AG10803 (cell line): Measurements from ENCODE around the gene GALNT10.

ENCODE experiments used
- DNase-seq: peaks from one replicate; pipeline ENCODE4 v3.0.0; 2010; ENCODE audit warnings: low read depth
- H3K4me3 ChIP-seq: 2 replicates; pipeline ENCODE4 v1.5.1; 2011; ENCODE audit warnings: mild to moderate bottlenecking, low read length, control low read depth
- TF ChIP-seq, protein P1 (sequence below): conservative IDR thresholded peaks from 2 replicates; pipeline ENCODE4 v1.5.1; 2011; ENCODE audit warnings: mild to moderate bottlenecking, low read length, control low read depth, inconsistent platforms

GALNT10 gene

DNA sequence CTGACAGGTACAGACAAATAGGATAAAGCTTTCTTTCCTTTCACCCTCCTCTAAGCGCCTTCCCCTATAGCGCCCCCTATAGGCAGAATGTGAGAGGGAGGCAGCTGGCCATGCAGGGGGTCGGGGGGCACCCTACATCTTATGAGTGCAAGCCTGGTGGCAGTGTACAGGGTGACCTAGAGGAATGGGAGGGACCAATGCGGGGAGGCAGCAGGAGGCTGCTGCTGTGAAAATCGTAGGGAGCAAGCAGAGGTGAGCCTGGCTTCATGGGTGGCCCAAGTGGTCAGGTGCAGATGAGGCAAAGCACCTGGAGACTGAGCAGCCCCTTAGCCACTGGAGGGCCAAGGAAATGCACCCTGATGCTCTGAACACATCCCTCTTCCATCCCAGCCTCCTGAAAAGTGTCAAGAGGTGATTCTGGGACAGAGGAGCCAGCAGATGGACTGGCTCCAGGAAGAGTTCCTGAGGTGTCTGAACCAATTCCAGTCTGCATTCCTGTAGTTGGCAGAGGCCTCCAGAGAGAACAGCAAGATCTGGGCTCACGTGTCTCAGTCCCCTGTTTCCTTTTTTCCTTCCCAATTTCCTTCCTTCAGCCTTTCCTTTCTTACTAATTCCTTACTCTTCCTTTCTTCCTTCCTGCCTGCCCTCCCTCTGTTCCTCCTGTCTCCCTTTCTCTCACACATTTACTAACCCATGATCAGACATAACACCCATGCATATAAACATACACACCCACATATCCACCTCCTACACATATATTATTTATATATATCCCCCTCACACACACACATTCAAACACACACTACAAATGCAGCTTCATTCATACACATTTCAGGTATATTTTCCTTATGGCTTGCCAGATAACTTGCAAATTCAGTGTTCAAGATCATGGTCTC, 32.8 kb upstream of the GALNT10 start:
- H3K4me3 ChIP-seq, result no peak overlapping the region

DNA sequence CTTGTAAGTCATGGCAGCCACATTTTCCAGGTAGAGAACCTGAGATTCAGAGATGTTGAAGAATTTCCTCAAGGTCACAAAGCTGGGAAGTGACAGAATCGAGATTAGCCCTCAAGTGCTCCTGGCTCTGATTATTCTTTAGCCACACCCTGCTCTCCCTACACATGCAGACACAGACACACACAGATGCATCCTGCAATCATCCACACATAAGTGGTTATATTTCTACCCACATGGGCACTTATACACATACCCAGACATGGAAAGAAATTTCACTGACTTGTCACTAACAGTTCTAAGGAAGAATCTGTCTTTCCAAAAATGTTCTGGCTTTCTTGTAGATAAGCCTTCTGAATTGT, 32.2 kb upstream of the GALNT10 start:
- TF ChIP-seq, protein P1, sequence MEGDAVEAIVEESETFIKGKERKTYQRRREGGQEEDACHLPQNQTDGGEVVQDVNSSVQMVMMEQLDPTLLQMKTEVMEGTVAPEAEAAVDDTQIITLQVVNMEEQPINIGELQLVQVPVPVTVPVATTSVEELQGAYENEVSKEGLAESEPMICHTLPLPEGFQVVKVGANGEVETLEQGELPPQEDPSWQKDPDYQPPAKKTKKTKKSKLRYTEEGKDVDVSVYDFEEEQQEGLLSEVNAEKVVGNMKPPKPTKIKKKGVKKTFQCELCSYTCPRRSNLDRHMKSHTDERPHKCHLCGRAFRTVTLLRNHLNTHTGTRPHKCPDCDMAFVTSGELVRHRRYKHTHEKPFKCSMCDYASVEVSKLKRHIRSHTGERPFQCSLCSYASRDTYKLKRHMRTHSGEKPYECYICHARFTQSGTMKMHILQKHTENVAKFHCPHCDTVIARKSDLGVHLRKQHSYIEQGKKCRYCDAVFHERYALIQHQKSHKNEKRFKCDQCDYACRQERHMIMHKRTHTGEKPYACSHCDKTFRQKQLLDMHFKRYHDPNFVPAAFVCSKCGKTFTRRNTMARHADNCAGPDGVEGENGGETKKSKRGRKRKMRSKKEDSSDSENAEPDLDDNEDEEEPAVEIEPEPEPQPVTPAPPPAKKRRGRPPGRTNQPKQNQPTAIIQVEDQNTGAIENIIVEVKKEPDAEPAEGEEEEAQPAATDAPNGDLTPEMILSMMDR, result no peak

More for the DNA sequence above, 32.8 kb upstream of the GALNT10 start:
- peak; percentile 43 for DNase-seq
- TF ChIP-seq, protein P1, result peak; percentile 26; the same call in 1 of the 2 replicates

DNA sequence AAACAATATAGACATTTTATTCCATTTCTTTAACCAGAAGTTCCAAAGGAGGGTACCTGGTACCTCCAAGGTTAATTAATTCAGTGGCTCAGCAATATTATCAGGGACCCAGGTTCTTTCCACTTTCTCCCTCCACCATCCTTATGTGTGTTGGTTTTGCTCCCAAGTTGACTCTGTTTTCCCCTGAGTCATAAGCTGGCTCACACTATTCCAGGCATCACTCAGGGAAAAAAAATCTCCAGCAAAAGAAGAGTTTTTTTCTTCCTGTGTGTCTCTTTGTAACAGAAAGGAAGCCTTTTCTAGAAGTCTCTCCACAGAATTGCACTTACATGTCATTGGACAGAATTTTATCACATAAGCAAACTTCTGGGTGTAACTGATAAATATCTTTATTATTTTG, 31.2 kb upstream of the GALNT10 start:
- H3K4me3 ChIP-seq, result no peak overlapping the region
- TF ChIP-seq, protein P1, result no peak
- peak; percentile 41 for DNase-seq

More for the DNA sequence above, 32.2 kb upstream of the GALNT10 start:
- no peak overlapping the region for H3K4me3 ChIP-seq
- no peak for DNase-seq

DNA sequence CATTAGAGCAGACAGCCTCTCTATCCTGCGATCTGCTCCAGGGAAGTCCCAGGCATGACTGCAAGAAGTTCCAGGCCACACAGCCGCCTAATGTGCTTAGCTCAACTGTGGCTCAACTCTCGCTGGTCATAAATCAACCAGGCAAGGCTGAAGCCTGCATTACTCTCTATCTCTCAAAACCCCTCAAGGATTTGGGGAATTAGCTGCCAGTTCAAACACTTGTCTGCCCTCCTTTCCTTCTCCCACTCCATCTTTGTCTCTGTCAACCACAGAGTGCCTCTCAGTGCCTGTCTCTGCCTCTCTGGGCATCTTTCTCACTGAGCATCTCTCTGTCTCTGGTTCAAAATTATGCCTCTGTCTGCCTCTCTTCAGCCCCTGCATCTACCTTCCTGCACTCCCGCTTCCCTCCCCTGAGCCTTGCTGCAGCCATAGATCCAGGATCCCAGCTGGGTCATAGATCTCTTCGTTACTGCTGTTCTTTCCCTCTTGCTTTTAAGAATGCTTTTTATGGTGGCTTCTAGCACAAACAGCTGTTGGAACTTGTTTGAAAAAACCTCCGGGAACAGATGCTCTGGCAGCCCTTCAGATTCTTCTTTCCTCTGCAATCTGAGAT, 27.9 kb upstream of the GALNT10 start:
- DNase-seq, result peak; percentile 40
- TF ChIP-seq, protein P1, result no peak

DNA sequence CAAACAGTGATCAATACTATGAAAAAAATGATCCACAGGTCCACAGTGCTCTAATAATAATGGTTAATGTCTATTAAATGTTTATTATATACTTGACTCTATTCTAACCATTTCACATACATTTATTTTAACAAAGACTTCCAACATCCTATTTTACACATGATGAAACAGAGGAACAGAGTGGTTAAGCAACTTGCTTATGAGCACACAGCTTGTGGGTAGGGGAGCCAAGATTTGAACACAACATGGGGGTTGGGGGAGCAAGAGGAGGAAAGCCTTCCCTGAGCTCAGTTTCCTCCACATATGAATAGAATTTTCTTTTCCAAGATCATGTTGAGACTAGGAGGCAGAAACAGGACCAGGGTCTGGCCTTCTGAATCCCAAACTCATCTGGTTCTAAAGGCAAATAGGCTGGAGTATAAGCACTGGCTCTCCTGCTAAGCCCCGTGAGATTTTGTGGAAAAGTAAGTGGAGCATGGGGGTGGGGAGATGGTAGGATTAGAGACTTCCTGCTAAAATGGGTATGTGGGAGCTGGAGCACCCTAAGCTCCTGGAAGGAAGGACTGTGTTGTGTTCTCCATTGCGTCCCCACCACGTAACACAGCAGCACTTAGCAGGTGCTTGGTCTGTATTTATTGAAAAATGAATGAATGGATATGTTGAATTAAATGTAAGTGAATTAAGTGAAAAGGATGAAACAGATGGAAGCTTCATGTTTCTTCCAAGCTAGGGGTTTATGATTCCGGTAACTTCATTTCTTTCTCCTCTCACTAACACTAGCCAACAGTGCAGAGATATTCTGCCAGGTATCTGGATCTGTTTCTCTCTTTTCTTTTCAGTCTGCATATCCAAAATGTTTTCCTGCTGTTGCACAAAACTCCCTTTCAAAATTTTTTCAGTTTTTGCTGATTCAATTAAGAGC, 26.9 kb upstream of the GALNT10 start:
- DNase-seq, result no peak
- no peak overlapping the region for H3K4me3 ChIP-seq
- TF ChIP-seq, protein P1, result no peak

More for the DNA sequence above, 27.9 kb upstream of the GALNT10 start:
- H3K4me3 ChIP-seq, result no peak overlapping the region

DNA sequence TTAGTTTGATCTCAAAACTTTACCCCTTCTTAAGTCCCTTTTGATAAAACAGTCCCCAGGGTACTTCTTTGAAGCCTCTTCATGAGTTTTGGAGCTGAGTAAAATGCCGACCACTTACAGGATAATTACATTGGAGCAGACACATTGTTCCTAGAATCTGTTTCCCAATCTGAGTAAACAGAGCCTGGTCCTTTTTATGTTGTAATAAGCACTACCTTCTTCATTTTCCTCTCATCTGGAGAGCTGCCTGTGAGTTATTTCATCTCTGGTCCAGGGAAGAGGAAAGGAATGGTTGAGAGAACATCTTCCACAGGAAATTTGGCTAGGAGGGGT, 26.3 kb upstream of the GALNT10 start:
- DNase-seq, result no peak
- TF ChIP-seq, protein P1, result no peak
- H3K4me3 ChIP-seq, result no peak overlapping the region
